GM12864 (cell line): ENCODE results near the gene GRB14.

Experiments
- DNase-seq: peaks from one replicate; pipeline ENCODE4 v3.0.0-alpha.2; 2011; ENCODE audit warnings: low read depth
- H3K4me3 ChIP-seq: 2 replicates; pipeline ENCODE4 v1.5.1; 2011; ENCODE audit warnings: mild to moderate bottlenecking, low read depth, low read length, control low read depth
- CTCF ChIP-seq: IDR thresholded peaks from 2 replicates; pipeline ENCODE4 v1.5.1; 2011; ENCODE audit warnings: low read depth, mild to moderate bottlenecking, moderate library complexity, low read length, control low read depth, inconsistent platforms; ENCODE audit errors: missing control alignments

The GRB14 gene

GRCh38 chr2:164617466-164617865, 3.8 kb downstream of the GRB14 start:
- no peak for TF ChIP-seq CTCF
- DNase-seq, result no peak
- H3K4me3 ChIP-seq, result no peak overlapping the region

DNA sequence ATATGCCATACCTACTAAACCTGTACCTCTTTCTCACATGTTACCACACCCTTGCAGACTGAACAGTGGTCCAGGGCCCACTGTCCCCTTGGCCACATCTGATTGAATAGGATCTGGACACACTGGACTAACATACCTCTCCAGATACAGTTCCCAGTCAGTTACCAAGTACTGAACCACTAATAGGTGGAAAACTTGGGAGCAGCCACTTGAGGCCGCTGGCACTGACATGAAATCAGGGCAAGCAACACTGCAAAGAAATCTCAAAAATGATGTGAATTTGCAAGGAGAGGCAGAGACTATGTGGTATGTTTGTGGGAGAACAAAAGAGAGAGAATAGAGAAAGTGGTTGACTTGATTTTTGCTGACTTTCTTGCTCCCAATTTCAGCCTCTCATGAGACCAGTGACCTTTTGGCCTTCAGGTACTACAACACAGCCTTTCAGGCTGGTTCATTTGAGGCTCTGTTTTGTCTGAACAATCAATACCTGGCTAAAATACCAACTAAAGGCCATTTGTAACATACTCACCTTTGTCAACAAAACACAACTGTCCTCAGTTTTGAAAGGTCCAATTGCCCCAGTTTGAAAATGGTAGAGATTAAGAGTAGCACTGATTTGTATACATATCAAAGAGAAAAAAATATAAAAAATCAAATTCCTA, 7.8 kb downstream of the GRB14 start:
- DNase-seq, result no peak

GRCh38 chr2:164609790-164610189, 11.5 kb downstream of the GRB14 start:
- no peak overlapping the region for H3K4me3 ChIP-seq
- DNase-seq, result no peak
- TF ChIP-seq CTCF, result no peak

More for the DNA sequence above, 7.8 kb downstream of the GRB14 start:
- H3K4me3 ChIP-seq, result no peak overlapping the region
- no peak for TF ChIP-seq CTCF

GRCh38 chr2:164606557-164606956, 14.7 kb downstream of the GRB14 start:
- no peak for TF ChIP-seq CTCF
- DNase-seq, result no peak
- H3K4me3 ChIP-seq, result no peak overlapping the region

DNA sequence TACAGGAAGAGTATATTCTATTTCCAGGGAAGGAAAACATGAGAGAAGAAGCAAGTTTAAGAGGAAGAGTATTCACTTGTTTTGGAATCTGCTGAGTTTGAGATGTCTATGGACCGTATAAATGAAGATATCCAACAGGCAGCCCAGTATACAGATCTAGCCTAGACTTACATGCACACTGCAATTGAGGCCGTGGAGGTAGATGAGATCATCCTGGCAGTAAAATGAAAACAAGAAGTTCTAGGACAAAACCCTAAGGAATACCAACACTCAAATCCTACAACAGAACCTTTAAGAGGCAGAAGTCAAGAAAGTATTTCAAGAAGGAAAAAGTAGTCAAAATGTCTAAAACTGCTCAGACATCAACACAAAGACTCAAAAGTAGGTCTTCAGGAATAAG, 16.0 kb downstream of the GRB14 start:
- no peak for TF ChIP-seq CTCF
- no peak for DNase-seq

GRCh38 chr2:164600763-164601162, 20.5 kb downstream of the GRB14 start:
- no peak for DNase-seq
- no peak overlapping the region for H3K4me3 ChIP-seq
- no peak for TF ChIP-seq CTCF

More for the DNA sequence above, 16.0 kb downstream of the GRB14 start:
- H3K4me3 ChIP-seq, result no peak overlapping the region

GRCh38 chr2:164599954-164600589, 21.2 kb downstream of the GRB14 start:
- TF ChIP-seq CTCF, result peak; percentile 70
- no peak overlapping the region for H3K4me3 ChIP-seq
- peak; percentile 29 for DNase-seq
